HepG2 (cell line): ENCODE data around the gene ZNF292. TPM values are rescaled to one million over a fixed set of nuclear protein-coding genes. Genes with fewer than 3 reads are reported as not detected.

Source experiments
- ATAC-seq: fragments of 200-7000 bp; cut with Tn5 transposase; 3 replicates; pipeline ENCODE4 v1.9.1; 2020; ENCODE audit warnings: mild to moderate bottlenecking, moderate library complexity
- BruUV-seq: library from RNA; stranded (reverse); fragments of 400-500 nt; replicated peaks from 2 replicates; lab custom pipeline; 2021; lab: Mats Ljungman, UMichigan
- CTCF ChIA-PET: fragments of 300-600 bp; formaldehyde crosslinking; extraction: SDS; loops from one replicate; lab custom pipeline; 2021; ENCODE audit warnings: low total read pairs, inconsistent platforms, low intra/inter-chr PET ratio; lab: Yijun Ruan, JAX
- POLR2A ChIA-PET: fragments of 350-600 bp; sonication (Branson Sonifier 250); formaldehyde crosslinking; loops from one replicate; lab custom pipeline; 2020; ENCODE audit warnings: antibody characterized with exemption, inconsistent platforms; lab: Yijun Ruan, JAX
- DNase-seq: peaks from one replicate; pipeline ENCODE4 v3.0.0-alpha.2; 2015; ENCODE audit warnings: low spot score
- FAIRE-seq: peaks from 3 replicates; lab custom pipeline; 2011; peaks lifted over from hg19 to GRCh38; lab: Jason Lieb, UNC
- H2AFZ ChIP-seq: one replicate; pipeline ENCODE4 v1.6.1; 2011; ENCODE audit warnings: low read length, inconsistent platforms
- H3K27ac ChIP-seq: fragments of 300-600 bp; 3 replicates; pipeline ENCODE4 v1.8.0; 2011; ENCODE audit warnings: mixed run types, mild to moderate bottlenecking, mixed read lengths, low read length, inconsistent platforms; ENCODE audit not compliant: insufficient read depth; ENCODE audit errors: extremely low read length
- H3K27me3 ChIP-seq, 2 experiments: fragments of 200-600 bp in 1 of 2; 2 replicates in 1 of 2; 3 replicates in 1 of 2; pipeline versions ENCODE4 v1.6.0 to v1.8.0; 2011; ENCODE audit warnings: low read length in 2 of 2, mild to moderate bottlenecking in 2 of 2, moderate library complexity in 2 of 2, inconsistent platforms in 1 of 2; ENCODE audit not compliant: insufficient read depth in 2 of 2, control insufficient read depth in 1 of 2
- H3K36me3 ChIP-seq, 2 experiments: fragments of 200-600 bp in 1 of 2; replicated peaks in 1 of 2; 2 replicates in 1 of 2; 3 replicates in 1 of 2; pipeline versions ENCODE4 v1.5.1 to v1.8.0; 2011; ENCODE audit warnings: low read length in 2 of 2, inconsistent platforms in 1 of 2; ENCODE audit not compliant: insufficient read depth in 2 of 2, control insufficient read depth in 1 of 2
- H3K4me1 ChIP-seq: 2 replicates; pipeline ENCODE4 v1.5.1; 2012; ENCODE audit warnings: low read length, inconsistent platforms; ENCODE audit not compliant: insufficient read depth
- H3K4me2 ChIP-seq: 2 replicates; pipeline ENCODE4 v1.6.0; 2011; ENCODE audit warnings: low read depth, low read length, inconsistent platforms
- H3K4me3 ChIP-seq, 3 experiments: fragments of 200-600 bp in 1 of 3; sonication (generic), shearing (Covaris generic) in 1 of 3; replicated peaks in 1 of 3; 2 replicates each; pipeline ENCODE4 v1.5.1; 2011 to 2016; ENCODE audit warnings: low read length in 3 of 3, inconsistent platforms in 2 of 3, low read depth in 2 of 3, mild to moderate bottlenecking in 2 of 3, control low read depth in 1 of 3, mixed read lengths in 1 of 3; ENCODE audit not compliant: insufficient read depth in 1 of 3
- H3K79me2 ChIP-seq: one replicate; pipeline ENCODE4 v1.6.1; 2011; ENCODE audit warnings: low read length, inconsistent platforms; ENCODE audit not compliant: insufficient read depth
- H3K9ac ChIP-seq: 2 replicates; pipeline ENCODE4 v1.6.0; 2011; ENCODE audit warnings: mild to moderate bottlenecking, low read depth, low read length, inconsistent platforms; ENCODE audit not compliant: insufficient read depth
- H3K9me3 ChIP-seq: 2 replicates; pipeline ENCODE4 v1.5.1; 2012; ENCODE audit warnings: mild to moderate bottlenecking, low read length
- H4K20me1 ChIP-seq: 2 replicates; pipeline ENCODE4 v1.6.0; 2011; ENCODE audit warnings: inconsistent platforms, mild to moderate bottlenecking, low read length, moderate library complexity; ENCODE audit not compliant: insufficient read depth
- BCLAF1 ChIP-seq: fragments of 450-650 bp; IDR thresholded peaks from 2 replicates; pipeline ENCODE4 v1.6.1; 2017; ENCODE audit warnings: mild to moderate bottlenecking
- FOXA1 ChIP-seq, 2 experiments: fragments of 450-650 bp in 1 of 2; sonication (generic) in 1 of 2; formaldehyde crosslinking in 1 of 2; IDR thresholded peaks; 2 replicates each; pipeline versions ENCODE4 v1.4.0 to v1.6.1; 2016 to 2020; ENCODE audit warnings: missing genetic modification reagents in 1 of 2
- FOXO4 ChIP-seq: sonication (generic); formaldehyde crosslinking; conservative IDR thresholded peaks from 2 replicates; pipeline ENCODE4 v1.8.1; 2023; ENCODE audit warnings: missing genetic modification reagents
- HMGXB3 ChIP-seq: sonication (generic); formaldehyde crosslinking; IDR thresholded peaks from 2 replicates; pipeline ENCODE4 v1.4.0; 2020; ENCODE audit warnings: missing genetic modification reagents, borderline replicate concordance
- MTF2 ChIP-seq: sonication (generic); formaldehyde crosslinking; IDR thresholded peaks from 2 replicates; pipeline ENCODE4 v1.5.0; 2020; ENCODE audit warnings: missing genetic modification reagents, borderline replicate concordance
- NAIF1 ChIP-seq: sonication (generic); formaldehyde crosslinking; IDR thresholded peaks from 2 replicates; pipeline ENCODE4 v1.5.0; 2020; ENCODE audit warnings: mild to moderate bottlenecking, missing genetic modification reagents, borderline replicate concordance
- NFIC ChIP-seq: IDR thresholded peaks from 2 replicates; pipeline ENCODE4 v1.6.1; 2012; ENCODE audit warnings: mild to moderate bottlenecking, low read length, inconsistent platforms
- NR2F6 ChIP-seq, 2 experiments: IDR thresholded peaks; 2 replicates each; pipeline ENCODE4 v1.6.1; 2016; ENCODE audit warnings: antibody characterized with exemption in 1 of 2, mild to moderate bottlenecking in 1 of 2
- RAD51 ChIP-seq: fragments of 450-650 bp; IDR thresholded peaks from 2 replicates; pipeline ENCODE4 v1.6.1; 2016; ENCODE audit warnings: borderline replicate concordance
- RBAK ChIP-seq: sonication (generic); formaldehyde crosslinking; IDR thresholded peaks from 2 replicates; pipeline ENCODE4 v1.5.1; 2020; ENCODE audit warnings: mild to moderate bottlenecking, missing genetic modification reagents
- REXO4 ChIP-seq: sonication (generic); formaldehyde crosslinking; IDR thresholded peaks from 2 replicates; pipeline ENCODE4 v1.8.0; 2022; ENCODE audit warnings: missing genetic modification reagents, mild to moderate bottlenecking, borderline replicate concordance
- XBP1 ChIP-seq: sonication (generic); formaldehyde crosslinking; IDR thresholded peaks from 2 replicates; pipeline ENCODE4 v1.5.0; 2020; ENCODE audit warnings: missing genetic modification reagents
- ZNF615 ChIP-seq: sonication (generic); formaldehyde crosslinking; IDR thresholded peaks from 2 replicates; pipeline ENCODE4 v1.5.0; 2020; ENCODE audit warnings: mild to moderate bottlenecking, missing genetic modification reagents, borderline replicate concordance
- ZNF737 ChIP-seq: sonication (generic); formaldehyde crosslinking; IDR thresholded peaks from 2 replicates; pipeline ENCODE4 v1.5.0; 2020; ENCODE audit warnings: missing genetic modification reagents, mild to moderate bottlenecking, borderline replicate concordance
- in situ Hi-C: cut with HindIII; loops from 2 replicates; pipeline ENCODE4 v1.10.0; 2017; ENCODE audit warnings: low pct_unique_long_range_greater_than_20kb; ENCODE audit not compliant: extremely low pct_ligation_motif_present
- intact Hi-C: fragments of 100-400 bp; cut with micrococcal nuclease; formaldehyde crosslinking; loops from one replicate; pipeline ENCODE4 v1.10.0; 2022; ENCODE audit not compliant: unreplicated experiment
- polyA plus RNA-seq, 8 experiments: library from polyadenylated mRNA; depleted of rRNA in 3 of 8; stranded (reverse) in 7 of 8; unstranded in 1 of 8; fragments of >200 nt; fragmentation: Illumina TruSeq in 4 of 8; extraction: Trizol in 4 of 8; gene quantifications; 2 replicates each; pipeline versions ENCODE4 v1.2.1 to v1.2.3, GENCODE V29; 2011 to 2016; ENCODE audit warnings: low read depth in 4 of 8, missing spikeins in 1 of 8, mixed read lengths in 1 of 8; ENCODE audit not compliant: insufficient read depth in 1 of 8
- total RNA-seq, 5 experiments: library from RNA; depleted of rRNA; stranded (reverse); fragments of >200 nt; fragmentation: Illumina TruSeq; extraction: Trizol; gene quantifications; 2 replicates each; pipeline ENCODE4 v1.2.3, GENCODE V29; 2016; ENCODE audit warnings: low read depth in 1 of 5
- TF ChIP-seq, protein P1 (sequence below): fragments of 450-650 bp; IDR thresholded peaks from 2 replicates; pipeline ENCODE4 v1.6.1; 2016

Gene ZNF292
- total and polyA plus RNA-seq, 2 of the 13 experiments (the other 11 are each of a cell fraction or from before 2014, with no cell fraction given): 9.9 to 12.8 TPM

GRCh38 chr6:87243812-87244211 lies 88.4 kb downstream of the ZNF292 start:
- no peaks in the 10 kb centered on the region; the same call in none of the 2 replicates for H4K20me1 ChIP-seq
- H2AFZ ChIP-seq: no peak overlapping the region
- no peaks in the 10 kb centered on the region for H3K4me1 ChIP-seq
- no peak overlapping the region for H3K9ac ChIP-seq
- in situ Hi-C loops: no loop called here
- no peak overlapping the region for H3K27ac ChIP-seq
- H3K9me3 ChIP-seq: no peaks in the 10 kb centered on the region
- intact Hi-C loops: loop anchor here (1.0 to 5.0 kb wide), 2 partner anchors 147 to 177 kb away; no protein-coding TSS in a partner anchor
- ATAC-seq (no peak), DNase-seq (no peak), FAIRE-seq (no peak)
- ChIA-PET POLR2A (no interaction called here), CTCF (no interaction called here)
- no peaks in the 10 kb centered on the region for H3K79me2 ChIP-seq
- BruUV-seq: no TSS peak
- peaks cover 9 to 43% of the 10 kb centered on the region in 2 experiments for H3K36me3 ChIP-seq
- TF ChIP-seq ZNF737: no peak
- TF ChIP-seq BCLAF1: no peak
- no peak for TF ChIP-seq FOXA1 (IDR thresholded peaks at IDR 0.05)
- TF ChIP-seq FOXA1 (CRISPR knock-in tag; IDR thresholded peaks at IDR 0.05): no peak
- TF ChIP-seq NAIF1 (CRISPR knock-in tag): no peak
- TF ChIP-seq MTF2: no peak
- no peak for TF ChIP-seq HMGXB3 (CRISPR knock-in tag)
- TF ChIP-seq XBP1 (CRISPR knock-in tag): no peak
- TF ChIP-seq RBAK: no peak
- no peak for TF ChIP-seq RAD51
- TF ChIP-seq, protein P1, sequence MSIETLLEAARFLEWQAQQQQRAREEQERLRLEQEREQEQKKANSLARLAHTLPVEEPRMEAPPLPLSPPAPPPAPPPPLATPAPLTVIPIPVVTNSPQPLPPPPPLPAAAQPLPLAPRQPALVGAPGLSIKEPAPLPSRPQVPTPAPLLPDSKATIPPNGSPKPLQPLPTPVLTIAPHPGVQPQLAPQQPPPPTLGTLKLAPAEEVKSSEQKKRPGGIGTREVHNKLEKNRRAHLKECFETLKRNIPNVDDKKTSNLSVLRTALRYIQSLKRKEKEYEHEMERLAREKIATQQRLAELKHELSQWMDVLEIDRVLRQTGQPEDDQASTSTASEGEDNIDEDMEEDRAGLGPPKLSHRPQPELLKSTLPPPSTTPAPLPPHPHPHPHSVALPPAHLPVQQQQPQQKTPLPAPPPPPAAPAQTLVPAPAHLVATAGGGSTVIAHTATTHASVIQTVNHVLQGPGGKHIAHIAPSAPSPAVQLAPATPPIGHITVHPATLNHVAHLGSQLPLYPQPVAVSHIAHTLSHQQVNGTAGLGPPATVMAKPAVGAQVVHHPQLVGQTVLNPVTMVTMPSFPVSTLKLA: no peak
- TF ChIP-seq NR2F6 (IDR thresholded peaks at IDR 0.05): no peak
- TF ChIP-seq NR2F6 (CRISPR knock-in tag; IDR thresholded peaks at IDR 0.05): no peak
- TF ChIP-seq NFIC: no peak
- TF ChIP-seq ZNF615 (CRISPR knock-in tag): no peak
- no peak for TF ChIP-seq REXO4 (CRISPR knock-in tag)
- TF ChIP-seq FOXO4: no peak
- H3K4me2 ChIP-seq: no peak overlapping the region
- no peak overlapping the region for H3K4me3 ChIP-seq
- no peaks in the 10 kb centered on the region for H3K27me3 ChIP-seq
